ENCODE results near the gene CHPF2. TPM values are rescaled to one million over a fixed set of nuclear protein-coding genes. Genes with fewer than 3 reads are reported as not detected.

The CHPF2 gene
- total RNA-seq, 3 donors from 2014 or later = 24.5 to 40.6 (median 38.3) TPM

GRCh38 chr7:151205730-151206129, 26.6 kb upstream of the CHPF2 start:
- intact Hi-C loops (cut with DNase I; ENCODE audit: low total_unique reads) = no loop called here
- Histone ChIP-seq H3K4me3 (no peak overlapping the region), H3K27ac (no peak overlapping the region), H3K9me3 (no peaks in the 10 kb centered on the region), H3K36me3 (no peaks in the 10 kb centered on the region), H3K4me1 (no peaks in the 10 kb centered on the region), H3K27me3 (peaks cover 0 to 7% of the 10 kb centered on the region in 2 donors)
- TF ChIP-seq POLR2A (IDR thresholded peaks at IDR 0.05) = no peak
- TF ChIP-seq CTCF (IDR thresholded peaks at IDR 0.05) = no peak
- no peak for TF ChIP-seq POLR2AphosphoS5 (IDR thresholded peaks at IDR 0.05)
- DNase-seq (ENCODE audit: low spot score in 2 of 2) = no peak

- Histone ChIP-seq H3K27ac (no peak overlapping the region), H3K9me3 (no peaks in the 10 kb centered on the region), H3K4me3 (no peak overlapping the region), H3K4me1 (no peaks in the 10 kb centered on the region), H3K36me3 (no peaks in the 10 kb centered on the region), H3K27me3 (peaks cover 0 to 7% of the 10 kb centered on the region in 2 donors)
- no peak for TF ChIP-seq CTCF (IDR thresholded peaks at IDR 0.05)
- TF ChIP-seq POLR2AphosphoS5 (IDR thresholded peaks at IDR 0.05) = no peak
- no peak for TF ChIP-seq POLR2A (IDR thresholded peaks at IDR 0.05)
- intact Hi-C loops (cut with DNase I; ENCODE audit: low total_unique reads) = no loop called here
- no peak for DNase-seq (ENCODE audit: low spot score in 2 of 2)
Measured at GRCh38 chr7:151206914-151207313, 25.4 kb upstream of the CHPF2 start.

GRCh38 chr7:151207315-151207714, 25.0 kb upstream of the CHPF2 start:
- no peak overlapping the region for H3K27ac ChIP-seq
- no peaks in the 10 kb centered on the region for H3K9me3 ChIP-seq
- intact Hi-C loops (cut with DNase I; ENCODE audit: low total_unique reads) = no loop called here
- H3K27me3 ChIP-seq = peaks cover 0 to 7% of the 10 kb centered on the region in 2 donors
- H3K36me3 ChIP-seq = no peaks in the 10 kb centered on the region
- no peak for TF ChIP-seq POLR2AphosphoS5 (IDR thresholded peaks at IDR 0.05)
- TF ChIP-seq CTCF (IDR thresholded peaks at IDR 0.05) = no peak
- TF ChIP-seq POLR2A (IDR thresholded peaks at IDR 0.05) = no peak
- no peak for DNase-seq (ENCODE audit: low spot score in 2 of 2)
- no peaks in the 10 kb centered on the region for H3K4me1 ChIP-seq
- no peak overlapping the region for H3K4me3 ChIP-seq

- H3K36me3 ChIP-seq = no peaks in the 10 kb centered on the region
- intact Hi-C loops (cut with DNase I; ENCODE audit: low total_unique reads) = no loop called here
- no peaks in the 10 kb centered on the region for H3K4me1 ChIP-seq
- H3K27me3 ChIP-seq = peaks cover 0 to 7% of the 10 kb centered on the region in 2 donors
- DNase-seq (ENCODE audit: low spot score in 2 of 2) = no peak
- no peaks in the 10 kb centered on the region for H3K9me3 ChIP-seq
- no peak overlapping the region for H3K4me3 ChIP-seq
- H3K27ac ChIP-seq = no peak overlapping the region
- no peak for TF ChIP-seq CTCF (IDR thresholded peaks at IDR 0.05)
Measured at GRCh38 chr7:151207804-151208203, 24.5 kb upstream of the CHPF2 start.

GRCh38 chr7:151208253-151208862, 23.9 kb upstream of the CHPF2 start:
- no peak overlapping the region for H3K27ac ChIP-seq
- H3K27me3 ChIP-seq = peaks cover 0 to 7% of the 10 kb centered on the region in 2 donors
- no peak for TF ChIP-seq CTCF (IDR thresholded peaks at IDR 0.05)
- TF ChIP-seq POLR2A (IDR thresholded peaks at IDR 0.05) = no peak
- TF ChIP-seq POLR2AphosphoS5 (IDR thresholded peaks at IDR 0.05) = no peak
- DNase-seq (ENCODE audit: low spot score in 2 of 2) = no peak
- H3K4me1 ChIP-seq = no peaks in the 10 kb centered on the region
- intact Hi-C loops (cut with DNase I; ENCODE audit: low total_unique reads) = no loop called here
- no peaks in the 10 kb centered on the region for H3K36me3 ChIP-seq
- H3K9me3 ChIP-seq = no peaks in the 10 kb centered on the region
- no peak overlapping the region for H3K4me3 ChIP-seq

Measured in breast epithelium (tissue), 4 donors.